Measurements from ENCODE around the gene POLR2E. TPM values are rescaled to one million over a fixed set of nuclear protein-coding genes. Genes with fewer than 3 reads are reported as not detected.

The POLR2E gene
- polyA plus RNA-seq, 3 donors: 183 to 222 (median 195) TPM

DNA sequence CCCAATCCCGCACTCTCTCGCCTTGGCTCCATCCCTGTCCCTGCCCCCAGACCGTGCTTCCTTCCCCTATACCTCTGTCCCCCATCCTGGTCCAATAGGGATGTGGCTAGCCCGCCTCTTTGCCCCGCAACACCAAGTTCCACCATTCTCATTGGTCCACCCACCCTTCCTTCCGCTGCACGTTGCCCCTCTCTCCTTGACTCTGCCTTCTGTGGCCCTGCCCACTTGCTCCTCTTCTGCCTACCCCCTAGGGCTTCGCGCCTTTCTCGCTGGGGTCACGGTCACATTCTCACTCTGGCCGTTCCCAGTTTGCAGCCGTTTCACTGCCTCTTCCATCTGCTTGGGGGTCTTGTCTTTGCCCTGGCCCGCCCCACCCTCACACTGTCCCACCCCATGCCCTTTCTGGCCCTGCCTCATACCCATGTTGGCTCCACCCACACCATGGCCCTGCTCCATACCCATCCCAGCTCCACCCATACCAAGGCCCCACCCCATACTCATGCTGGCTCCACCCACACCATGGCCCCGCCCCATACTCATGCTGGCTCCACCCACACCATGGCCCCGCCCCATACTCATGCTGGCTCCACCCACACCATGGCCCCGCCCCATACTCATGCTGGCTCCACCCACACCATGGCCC lies 32.7 kb downstream of the POLR2E start:
- H3K27me3 Mint-ChIP-seq (ENCODE audit: low read depth in 3 of 3): peaks cover 2 to 4% (median 2%) of the 10 kb centered on the region in 3 donors
- peaks cover 9 to 19% of the 10 kb centered on the region in 2 donors for H3K36me3 ChIP-seq (replicated peaks in 1 of 2; ENCODE audit: control insufficient read depth in 1 of 2, insufficient read depth in 2 of 2, low read length in 2 of 2)
- H3K9ac ChIP-seq (ENCODE audit: insufficient read depth, low read length, poor library complexity, severe bottlenecking): no peak overlapping the region
- H3K9me3 Mint-ChIP-seq: peaks cover 7 to 16% (median 12%) of the 10 kb centered on the region in 7 donors
- peaks cover 13% of the 10 kb centered on the region for H3K79me2 ChIP-seq (ENCODE audit: insufficient read depth, low read length)
- no peak for DNase-seq
- H3K27ac ChIP-seq (ENCODE audit: low read depth in 1 of 2, low read length in 2 of 2): no peak overlapping the region
- WGBS (ENCODE audit: insufficient coverage): 96% methylated on average over 14 of the region's 17 CpGs
- peaks cover 36 to 43% of the 10 kb centered on the region in 2 donors for H3K4me1 ChIP-seq (ENCODE audit: control insufficient read depth in 1 of 2, insufficient read depth in 2 of 2, low read length in 2 of 2)
- no peak overlapping the region for H2AFZ ChIP-seq (ENCODE audit: insufficient read depth, low read depth, low read length, poor library complexity, severe bottlenecking)
- peak overlapping the region in 3 of 7 donors; percentile 80 to 85 (median 83) for H3K27ac Mint-ChIP-seq
- peaks cover 31% of the 10 kb centered on the region for H3K4me1 Mint-ChIP-seq
- H3K4me3 Mint-ChIP-seq: no peak overlapping the region
- no peak overlapping the region for H3K4me2 ChIP-seq (replicated peaks; ENCODE audit: extremely low read depth, low read length, poor library complexity, severe bottlenecking)
- peaks cover 8 to 11% of the 10 kb centered on the region in 2 donors for H3K9me3 ChIP-seq (replicated peaks in 1 of 2; ENCODE audit: control insufficient read depth in 1 of 2, insufficient read depth in 1 of 2, low read length in 2 of 2)
- peaks cover 17 to 20% of the 10 kb centered on the region in 2 donors for H3K36me3 Mint-ChIP-seq
- H3K27me3 ChIP-seq (ENCODE audit: control insufficient read depth in 2 of 2, insufficient read depth in 2 of 2, low read length in 2 of 2): no peaks in the 10 kb centered on the region
- TF ChIP-seq, protein P1, sequence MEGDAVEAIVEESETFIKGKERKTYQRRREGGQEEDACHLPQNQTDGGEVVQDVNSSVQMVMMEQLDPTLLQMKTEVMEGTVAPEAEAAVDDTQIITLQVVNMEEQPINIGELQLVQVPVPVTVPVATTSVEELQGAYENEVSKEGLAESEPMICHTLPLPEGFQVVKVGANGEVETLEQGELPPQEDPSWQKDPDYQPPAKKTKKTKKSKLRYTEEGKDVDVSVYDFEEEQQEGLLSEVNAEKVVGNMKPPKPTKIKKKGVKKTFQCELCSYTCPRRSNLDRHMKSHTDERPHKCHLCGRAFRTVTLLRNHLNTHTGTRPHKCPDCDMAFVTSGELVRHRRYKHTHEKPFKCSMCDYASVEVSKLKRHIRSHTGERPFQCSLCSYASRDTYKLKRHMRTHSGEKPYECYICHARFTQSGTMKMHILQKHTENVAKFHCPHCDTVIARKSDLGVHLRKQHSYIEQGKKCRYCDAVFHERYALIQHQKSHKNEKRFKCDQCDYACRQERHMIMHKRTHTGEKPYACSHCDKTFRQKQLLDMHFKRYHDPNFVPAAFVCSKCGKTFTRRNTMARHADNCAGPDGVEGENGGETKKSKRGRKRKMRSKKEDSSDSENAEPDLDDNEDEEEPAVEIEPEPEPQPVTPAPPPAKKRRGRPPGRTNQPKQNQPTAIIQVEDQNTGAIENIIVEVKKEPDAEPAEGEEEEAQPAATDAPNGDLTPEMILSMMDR (IDR thresholded peaks at IDR 0.05): no peak
- peaks cover 27% of the 10 kb centered on the region for H4K20me1 ChIP-seq (ENCODE audit: insufficient read depth, low read length)
- intact Hi-C loops (cut with micrococcal nuclease): no loop called here
- H3K4me3 ChIP-seq (replicated peaks in 1 of 3; ENCODE audit: low read depth in 2 of 3, low read length in 3 of 3): no peak overlapping the region

DNA sequence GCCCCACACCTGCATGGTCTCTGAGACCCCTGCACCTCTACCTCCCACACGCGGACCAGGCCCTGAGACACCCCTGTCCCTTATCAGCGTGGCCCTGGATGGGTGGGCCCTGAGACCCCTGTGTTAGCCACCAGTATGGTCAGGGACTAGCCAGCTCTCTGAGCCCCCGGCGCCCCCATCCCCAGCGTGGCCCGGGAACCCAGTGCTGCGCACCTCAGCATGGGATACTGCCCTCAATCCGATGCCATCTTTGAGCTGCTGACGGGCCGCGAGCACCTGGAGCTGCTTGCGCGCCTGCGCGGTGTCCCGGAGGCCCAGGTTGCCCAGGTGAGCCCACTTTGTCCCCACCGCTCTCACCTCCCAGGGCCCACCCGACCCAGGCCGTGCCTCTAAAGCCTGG lies 33.2 kb downstream of the POLR2E start:
- peaks cover 8% of the 10 kb centered on the region for H3K79me2 ChIP-seq (ENCODE audit: insufficient read depth, low read length)
- intact Hi-C loops (cut with micrococcal nuclease): no loop called here
- no peak for DNase-seq
- H3K4me3 Mint-ChIP-seq: no peak overlapping the region
- no peak overlapping the region for H3K9ac ChIP-seq (ENCODE audit: insufficient read depth, low read length, poor library complexity, severe bottlenecking)
- no peak overlapping the region for H2AFZ ChIP-seq (ENCODE audit: insufficient read depth, low read depth, low read length, poor library complexity, severe bottlenecking)
- H3K4me1 Mint-ChIP-seq: peaks cover 33% of the 10 kb centered on the region
- H3K27me3 ChIP-seq (ENCODE audit: control insufficient read depth in 2 of 2, insufficient read depth in 2 of 2, low read length in 2 of 2): no peaks in the 10 kb centered on the region
- H3K9me3 Mint-ChIP-seq: peaks cover 11 to 21% (median 17%) of the 10 kb centered on the region in 7 donors
- H3K27me3 Mint-ChIP-seq (ENCODE audit: low read depth in 3 of 3): peaks cover 2 to 4% (median 2%) of the 10 kb centered on the region in 3 donors
- TF ChIP-seq, protein P1 (IDR thresholded peaks at IDR 0.05): no peak
- H3K27ac Mint-ChIP-seq: peak overlapping the region in 1 of 7 donors; percentile 80
- peaks cover 36 to 41% of the 10 kb centered on the region in 2 donors for H3K4me1 ChIP-seq (ENCODE audit: control insufficient read depth in 1 of 2, insufficient read depth in 2 of 2, low read length in 2 of 2)
- no peak overlapping the region for H3K4me3 ChIP-seq (replicated peaks in 1 of 3; ENCODE audit: low read depth in 2 of 3, low read length in 3 of 3)
- 97% methylated on average over 20 of the region's 20 CpGs for WGBS (ENCODE audit: insufficient coverage)
- no peak overlapping the region for H3K4me2 ChIP-seq (replicated peaks; ENCODE audit: extremely low read depth, low read length, poor library complexity, severe bottlenecking)
- H3K36me3 ChIP-seq (replicated peaks in 1 of 2; ENCODE audit: control insufficient read depth in 1 of 2, insufficient read depth in 2 of 2, low read length in 2 of 2): peaks cover 14 to 24% of the 10 kb centered on the region in 2 donors
- H4K20me1 ChIP-seq (ENCODE audit: insufficient read depth, low read length): peaks cover 25% of the 10 kb centered on the region
- H3K27ac ChIP-seq (ENCODE audit: low read depth in 1 of 2, low read length in 2 of 2): no peak overlapping the region
- peaks cover 13 to 17% of the 10 kb centered on the region in 2 donors for H3K9me3 ChIP-seq (replicated peaks in 1 of 2; ENCODE audit: control insufficient read depth in 1 of 2, insufficient read depth in 1 of 2, low read length in 2 of 2)
- peaks cover 22 to 25% of the 10 kb centered on the region in 2 donors for H3K36me3 Mint-ChIP-seq
